Neural cell (in vitro differentiated cells): ENCODE results near the gene ELMO1. TPM values are rescaled to one million over a fixed set of nuclear protein-coding genes. Genes with fewer than 3 reads are reported as not detected.

ENCODE experiments used
- H2AFZ ChIP-seq: fragments of 200-600, 300-800 bp; sonication (generic), shearing (Covaris generic); 2 replicates; pipeline ENCODE4 v1.6.0; 2014; ENCODE audit warnings: low read depth, mild to moderate bottlenecking, antibody characterized with exemption, low read length, moderate library complexity
- H3F3A ChIP-seq: fragments of 200-600 bp; shearing (Covaris generic); 2 replicates; pipeline ENCODE4 v1.6.1; 2016; ENCODE audit warnings: mild to moderate bottlenecking, moderate library complexity, mixed read lengths, antibody characterized with exemption, low read length; ENCODE audit not compliant: insufficient read depth, poor library complexity, severe bottlenecking
- H3K27ac ChIP-seq: fragments of 200-600, 300-800 bp; sonication (generic), shearing (Covaris generic); 2 replicates; pipeline ENCODE4 v1.5.1; 2014; ENCODE audit warnings: mild to moderate bottlenecking, low read length, moderate library complexity
- H3K27me3 ChIP-seq: fragments of 300-800, 200-600 bp; sonication (generic), shearing (Covaris generic); 2 replicates; pipeline ENCODE4 v1.6.0; 2014; ENCODE audit warnings: mild to moderate bottlenecking, low read depth, low read length, moderate library complexity; ENCODE audit not compliant: insufficient read depth
- H3K36me3 ChIP-seq: fragments of 300-800, 200-600 bp; sonication (generic), shearing (Covaris generic); 2 replicates; pipeline ENCODE4 v1.5.1; 2014; ENCODE audit warnings: mild to moderate bottlenecking, antibody characterized with exemption, low read length, moderate library complexity; ENCODE audit not compliant: insufficient read depth
- H3K4me2 ChIP-seq: fragments of 300-800, 200-600 bp; sonication (generic), shearing (Covaris generic); 2 replicates; pipeline ENCODE4 v1.6.0; 2014; ENCODE audit warnings: mild to moderate bottlenecking, low read length
- H3K4me3 ChIP-seq: fragments of 300-800, 200-600 bp; sonication (generic), shearing (Covaris generic); 2 replicates; pipeline ENCODE4 v1.5.1; 2014; ENCODE audit warnings: mild to moderate bottlenecking, low read length, moderate library complexity
- H3K79me2 ChIP-seq: fragments of 200-600 bp; shearing (Covaris generic); replicated peaks from 2 replicates; pipeline ENCODE4 v1.6.0; 2014; ENCODE audit warnings: mild to moderate bottlenecking, low read length, moderate library complexity; ENCODE audit not compliant: insufficient read depth
- H3K9ac ChIP-seq: fragments of 300-800, 200-600 bp; sonication (generic), shearing (Covaris generic); 2 replicates; pipeline ENCODE4 v1.6.1; 2016; ENCODE audit warnings: mild to moderate bottlenecking, low read length, mixed read lengths
- H3K9me2 ChIP-seq: fragments of 200-600 bp; shearing (Covaris generic); 2 replicates; pipeline ENCODE4 v1.6.1; 2016; ENCODE audit warnings: mild to moderate bottlenecking, low read length, mixed read lengths; ENCODE audit not compliant: insufficient read depth
- H3K9me3 ChIP-seq: fragments of 200-600, 300-800 bp; sonication (generic), shearing (Covaris generic); 2 replicates; pipeline ENCODE4 v1.6.1; 2016; ENCODE audit warnings: mild to moderate bottlenecking, mixed run types, low read length, moderate library complexity, mixed read lengths
- H4K20me1 ChIP-seq: fragments of 200-600 bp; shearing (Covaris generic); 2 replicates; pipeline ENCODE4 v1.6.1; 2016; ENCODE audit warnings: mild to moderate bottlenecking, mixed run types; ENCODE audit not compliant: insufficient read depth
- EP300 ChIP-seq: fragments of 450-650 bp; conservative IDR thresholded peaks from 2 replicates; pipeline ENCODE4 v1.6.1; 2014; ENCODE audit warnings: antibody characterized with exemption, mild to moderate bottlenecking, moderate library complexity; ENCODE audit not compliant: poor library complexity, severe bottlenecking
- EZH2 ChIP-seq: fragments of 200-600, 300-800 bp; shearing (Covaris generic), sonication (generic); IDR thresholded peaks from 2 replicates; pipeline ENCODE4 v1.6.1; 2014; ENCODE audit warnings: antibody characterized with exemption, low read length, borderline replicate concordance, mild to moderate bottlenecking; ENCODE audit not compliant: insufficient read depth, poor library complexity, severe bottlenecking
- MXI1 ChIP-seq: fragments of 450-650 bp; conservative IDR thresholded peaks from 2 replicates; pipeline ENCODE4 v1.6.1; 2014; ENCODE audit warnings: antibody characterized with exemption, mild to moderate bottlenecking; ENCODE audit not compliant: poor library complexity, severe bottlenecking
- POLR2AphosphoS5 ChIP-seq: IDR thresholded peaks from 2 replicates; pipeline ENCODE4 v1.6.1; 2012
- RAD21 ChIP-seq: fragments of 450-650 bp; conservative IDR thresholded peaks from 2 replicates; pipeline ENCODE4 v1.6.1; 2014; ENCODE audit warnings: antibody characterized with exemption, mild to moderate bottlenecking, moderate library complexity
- SMC3 ChIP-seq: fragments of 450-650 bp; conservative IDR thresholded peaks from 2 replicates; pipeline ENCODE4 v1.6.1; 2014; ENCODE audit warnings: antibody characterized with exemption, mild to moderate bottlenecking, moderate library complexity; ENCODE audit not compliant: poor library complexity
- TAF1 ChIP-seq: IDR thresholded peaks from 2 replicates; pipeline ENCODE4 v1.6.1; 2012; ENCODE audit warnings: low read depth
- polyA plus RNA-seq: library from polyadenylated mRNA; depleted of rRNA; stranded (reverse); fragments of >200 nt; gene quantifications from 2 replicates; pipeline ENCODE4 v1.2.3, GENCODE V29; 2014
- TF ChIP-seq, protein P1 (sequence below): fragments of 450-650 bp; IDR thresholded peaks from 2 replicates; pipeline ENCODE4 v1.5.1; 2014; ENCODE audit warnings: antibody characterized with exemption, mild to moderate bottlenecking, moderate library complexity; ENCODE audit not compliant: poor library complexity, severe bottlenecking
- TF ChIP-seq, protein P2 (sequence below): IDR thresholded peaks from 2 replicates; pipeline ENCODE4 v1.6.1; 2012; ENCODE audit warnings: borderline replicate concordance

The ELMO1 gene
- polyA plus RNA-seq, 1 donor from 2014 or later = 12.2 TPM

DNA sequence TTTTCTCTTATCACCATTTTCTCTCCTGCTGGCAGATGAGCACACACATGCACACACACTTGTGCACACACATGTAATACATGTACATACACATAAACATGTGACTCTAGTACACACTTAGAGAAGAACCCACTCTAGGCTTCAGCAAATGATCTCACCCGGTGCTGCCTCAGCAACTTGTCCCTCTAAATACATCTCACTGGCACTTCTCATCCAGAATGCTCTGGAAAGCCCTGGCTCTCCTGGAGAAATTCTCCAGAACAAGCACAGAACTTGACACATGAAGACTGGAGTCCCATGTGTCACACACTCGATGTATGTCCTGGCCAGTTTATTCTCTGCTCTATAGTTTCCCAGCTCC lies 254.9 kb downstream of the ELMO1 start:
- no peaks in the 10 kb centered on the region for H3K9me3 ChIP-seq
- no peaks in the 10 kb centered on the region for H3K9me2 ChIP-seq
- no peak overlapping the region for H3K4me3 ChIP-seq
- H3K27ac ChIP-seq = no peak overlapping the region
- no peaks in the 10 kb centered on the region for H3F3A ChIP-seq
- no peak overlapping the region for H3K4me2 ChIP-seq
- H4K20me1 ChIP-seq = no peaks in the 10 kb centered on the region
- H3K79me2 ChIP-seq = no peaks in the 10 kb centered on the region
- no peak overlapping the region for H2AFZ ChIP-seq
- no peaks in the 10 kb centered on the region for H3K27me3 ChIP-seq
- TF ChIP-seq EZH2 = no peak
- TF ChIP-seq POLR2AphosphoS5 = no peak
- TF ChIP-seq MXI1 = no peak
- TF ChIP-seq, protein P1, sequence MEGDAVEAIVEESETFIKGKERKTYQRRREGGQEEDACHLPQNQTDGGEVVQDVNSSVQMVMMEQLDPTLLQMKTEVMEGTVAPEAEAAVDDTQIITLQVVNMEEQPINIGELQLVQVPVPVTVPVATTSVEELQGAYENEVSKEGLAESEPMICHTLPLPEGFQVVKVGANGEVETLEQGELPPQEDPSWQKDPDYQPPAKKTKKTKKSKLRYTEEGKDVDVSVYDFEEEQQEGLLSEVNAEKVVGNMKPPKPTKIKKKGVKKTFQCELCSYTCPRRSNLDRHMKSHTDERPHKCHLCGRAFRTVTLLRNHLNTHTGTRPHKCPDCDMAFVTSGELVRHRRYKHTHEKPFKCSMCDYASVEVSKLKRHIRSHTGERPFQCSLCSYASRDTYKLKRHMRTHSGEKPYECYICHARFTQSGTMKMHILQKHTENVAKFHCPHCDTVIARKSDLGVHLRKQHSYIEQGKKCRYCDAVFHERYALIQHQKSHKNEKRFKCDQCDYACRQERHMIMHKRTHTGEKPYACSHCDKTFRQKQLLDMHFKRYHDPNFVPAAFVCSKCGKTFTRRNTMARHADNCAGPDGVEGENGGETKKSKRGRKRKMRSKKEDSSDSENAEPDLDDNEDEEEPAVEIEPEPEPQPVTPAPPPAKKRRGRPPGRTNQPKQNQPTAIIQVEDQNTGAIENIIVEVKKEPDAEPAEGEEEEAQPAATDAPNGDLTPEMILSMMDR = no peak
- H3K9ac ChIP-seq = no peak overlapping the region
- H3K36me3 ChIP-seq = no peaks in the 10 kb centered on the region

DNA sequence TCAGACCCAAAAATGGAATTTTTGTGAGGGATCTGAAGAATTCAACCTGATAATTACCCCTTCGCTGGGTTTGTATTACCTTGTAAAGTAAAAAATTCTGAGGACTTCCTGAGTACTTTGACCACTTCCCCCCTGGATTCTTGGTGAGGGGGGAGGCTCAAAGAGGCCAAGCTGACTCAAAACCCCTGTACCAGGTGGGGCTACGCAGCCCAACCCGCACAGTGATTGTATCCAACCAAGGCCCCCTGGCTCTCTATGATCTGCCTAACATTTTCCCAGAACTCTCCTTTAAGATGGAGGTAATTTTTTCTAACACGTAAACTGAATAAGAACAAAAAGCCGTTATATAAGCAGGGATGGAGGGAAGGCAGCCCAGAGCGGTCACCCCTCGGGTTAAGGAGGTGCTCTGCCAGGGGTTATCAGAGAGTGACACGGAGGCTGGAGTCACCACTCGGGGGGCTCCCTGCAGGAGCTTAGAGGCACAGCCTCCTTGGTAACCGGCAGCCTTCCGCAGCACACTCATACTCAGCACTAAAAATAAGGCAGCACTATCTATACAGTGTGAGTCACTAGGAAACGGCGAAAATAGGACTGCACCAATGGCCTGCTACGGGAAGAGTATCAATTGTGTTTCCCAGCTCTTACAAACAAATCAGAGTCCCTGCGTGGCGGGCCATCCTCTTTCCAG lies 255.4 kb downstream of the ELMO1 start:
- no peaks in the 10 kb centered on the region for H3K79me2 ChIP-seq
- H3K36me3 ChIP-seq = no peaks in the 10 kb centered on the region
- H3K4me2 ChIP-seq = no peak overlapping the region
- H3F3A ChIP-seq = no peaks in the 10 kb centered on the region
- H3K27me3 ChIP-seq = no peaks in the 10 kb centered on the region
- TF ChIP-seq, protein P2, sequence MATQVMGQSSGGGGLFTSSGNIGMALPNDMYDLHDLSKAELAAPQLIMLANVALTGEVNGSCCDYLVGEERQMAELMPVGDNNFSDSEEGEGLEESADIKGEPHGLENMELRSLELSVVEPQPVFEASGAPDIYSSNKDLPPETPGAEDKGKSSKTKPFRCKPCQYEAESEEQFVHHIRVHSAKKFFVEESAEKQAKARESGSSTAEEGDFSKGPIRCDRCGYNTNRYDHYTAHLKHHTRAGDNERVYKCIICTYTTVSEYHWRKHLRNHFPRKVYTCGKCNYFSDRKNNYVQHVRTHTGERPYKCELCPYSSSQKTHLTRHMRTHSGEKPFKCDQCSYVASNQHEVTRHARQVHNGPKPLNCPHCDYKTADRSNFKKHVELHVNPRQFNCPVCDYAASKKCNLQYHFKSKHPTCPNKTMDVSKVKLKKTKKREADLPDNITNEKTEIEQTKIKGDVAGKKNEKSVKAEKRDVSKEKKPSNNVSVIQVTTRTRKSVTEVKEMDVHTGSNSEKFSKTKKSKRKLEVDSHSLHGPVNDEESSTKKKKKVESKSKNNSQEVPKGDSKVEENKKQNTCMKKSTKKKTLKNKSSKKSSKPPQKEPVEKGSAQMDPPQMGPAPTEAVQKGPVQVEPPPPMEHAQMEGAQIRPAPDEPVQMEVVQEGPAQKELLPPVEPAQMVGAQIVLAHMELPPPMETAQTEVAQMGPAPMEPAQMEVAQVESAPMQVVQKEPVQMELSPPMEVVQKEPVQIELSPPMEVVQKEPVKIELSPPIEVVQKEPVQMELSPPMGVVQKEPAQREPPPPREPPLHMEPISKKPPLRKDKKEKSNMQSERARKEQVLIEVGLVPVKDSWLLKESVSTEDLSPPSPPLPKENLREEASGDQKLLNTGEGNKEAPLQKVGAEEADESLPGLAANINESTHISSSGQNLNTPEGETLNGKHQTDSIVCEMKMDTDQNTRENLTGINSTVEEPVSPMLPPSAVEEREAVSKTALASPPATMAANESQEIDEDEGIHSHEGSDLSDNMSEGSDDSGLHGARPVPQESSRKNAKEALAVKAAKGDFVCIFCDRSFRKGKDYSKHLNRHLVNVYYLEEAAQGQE = no peak
- no peak for TF ChIP-seq POLR2AphosphoS5
- TF ChIP-seq SMC3 = no peak
- TF ChIP-seq MXI1 = no peak
- TF ChIP-seq, protein P1 = no peak
- no peak for TF ChIP-seq RAD21
- no peak for TF ChIP-seq EP300
- no peak for TF ChIP-seq TAF1
- TF ChIP-seq EZH2 = no peak
- H3K9ac ChIP-seq = no peak overlapping the region
- no peak overlapping the region for H2AFZ ChIP-seq
- no peaks in the 10 kb centered on the region for H3K9me3 ChIP-seq
- H3K4me3 ChIP-seq = no peak overlapping the region
- H4K20me1 ChIP-seq = no peaks in the 10 kb centered on the region
- H3K27ac ChIP-seq = no peak overlapping the region
- no peaks in the 10 kb centered on the region for H3K9me2 ChIP-seq
